ENCODE data around the gene ACSF2. TPM values are rescaled to one million over a fixed set of nuclear protein-coding genes. Genes with fewer than 3 reads are reported as not detected.

ACSF2 gene
- total RNA-seq, 3 donors from 2014 or later (not counting 1 experiment from before 2014, with no cell fraction given) = 24.2 to 40.6 (median 25.8) TPM

DNA sequence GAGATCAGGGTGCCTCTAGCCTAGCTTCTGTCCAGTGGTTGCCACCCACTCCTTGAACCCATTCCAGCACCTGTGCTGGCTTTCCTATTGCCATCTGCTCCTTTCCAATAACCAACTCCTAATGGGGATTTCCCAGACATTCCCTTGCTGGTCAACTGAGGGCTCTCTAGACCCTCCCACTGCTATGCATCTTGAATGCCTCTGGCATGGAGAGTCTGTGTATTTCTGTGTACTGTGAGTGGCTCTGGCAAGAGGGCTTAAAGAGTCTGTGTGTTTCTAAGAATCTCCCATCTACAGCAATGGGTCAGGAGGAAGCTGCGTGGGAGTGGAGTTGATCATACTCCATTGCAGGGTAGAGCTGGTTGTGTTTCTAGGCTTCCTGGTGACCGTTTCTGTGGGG is 95.5 kb downstream of the ACSF2 start:
- 79% methylated on average over 2 of the region's 2 CpGs for WGBS (ENCODE audit: insufficient coverage)
- no peaks in the 10 kb centered on the region for H3K9me3 Mint-ChIP-seq
- no peaks in the 10 kb centered on the region for H3K4me1 ChIP-seq (ENCODE audit: control insufficient read depth, insufficient read depth, low read length)
- H3K36me3 Mint-ChIP-seq = no peaks in the 10 kb centered on the region
- no peak overlapping the region for H3K4me3 Mint-ChIP-seq
- H3K27me3 Mint-ChIP-seq (ENCODE audit: low read depth in 2 of 2) = peaks cover 0 to 3% of the 10 kb centered on the region in 2 donors
- no peak overlapping the region for H3K4me3 ChIP-seq (ENCODE audit: low read length)
- H3K36me3 ChIP-seq (ENCODE audit: control insufficient read depth, insufficient read depth, low read length) = no peaks in the 10 kb centered on the region
- no peaks in the 10 kb centered on the region for H3K9me3 ChIP-seq (ENCODE audit: control insufficient read depth, insufficient read depth, low read length)
- H3K27ac ChIP-seq (ENCODE audit: low read length) = no peak overlapping the region
- H3K27me3 ChIP-seq (ENCODE audit: control insufficient read depth, insufficient read depth, low read length) = no peaks in the 10 kb centered on the region
- intact Hi-C loops (cut with micrococcal nuclease) = no loop called here
- no peaks in the 10 kb centered on the region for H3K4me1 Mint-ChIP-seq
- DNase-seq = no peak
- H3K27ac Mint-ChIP-seq = no peak overlapping the region
- no peak for ATAC-seq
- TF ChIP-seq, protein P1, sequence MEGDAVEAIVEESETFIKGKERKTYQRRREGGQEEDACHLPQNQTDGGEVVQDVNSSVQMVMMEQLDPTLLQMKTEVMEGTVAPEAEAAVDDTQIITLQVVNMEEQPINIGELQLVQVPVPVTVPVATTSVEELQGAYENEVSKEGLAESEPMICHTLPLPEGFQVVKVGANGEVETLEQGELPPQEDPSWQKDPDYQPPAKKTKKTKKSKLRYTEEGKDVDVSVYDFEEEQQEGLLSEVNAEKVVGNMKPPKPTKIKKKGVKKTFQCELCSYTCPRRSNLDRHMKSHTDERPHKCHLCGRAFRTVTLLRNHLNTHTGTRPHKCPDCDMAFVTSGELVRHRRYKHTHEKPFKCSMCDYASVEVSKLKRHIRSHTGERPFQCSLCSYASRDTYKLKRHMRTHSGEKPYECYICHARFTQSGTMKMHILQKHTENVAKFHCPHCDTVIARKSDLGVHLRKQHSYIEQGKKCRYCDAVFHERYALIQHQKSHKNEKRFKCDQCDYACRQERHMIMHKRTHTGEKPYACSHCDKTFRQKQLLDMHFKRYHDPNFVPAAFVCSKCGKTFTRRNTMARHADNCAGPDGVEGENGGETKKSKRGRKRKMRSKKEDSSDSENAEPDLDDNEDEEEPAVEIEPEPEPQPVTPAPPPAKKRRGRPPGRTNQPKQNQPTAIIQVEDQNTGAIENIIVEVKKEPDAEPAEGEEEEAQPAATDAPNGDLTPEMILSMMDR (IDR thresholded peaks at IDR 0.05) = no peak

DNA sequence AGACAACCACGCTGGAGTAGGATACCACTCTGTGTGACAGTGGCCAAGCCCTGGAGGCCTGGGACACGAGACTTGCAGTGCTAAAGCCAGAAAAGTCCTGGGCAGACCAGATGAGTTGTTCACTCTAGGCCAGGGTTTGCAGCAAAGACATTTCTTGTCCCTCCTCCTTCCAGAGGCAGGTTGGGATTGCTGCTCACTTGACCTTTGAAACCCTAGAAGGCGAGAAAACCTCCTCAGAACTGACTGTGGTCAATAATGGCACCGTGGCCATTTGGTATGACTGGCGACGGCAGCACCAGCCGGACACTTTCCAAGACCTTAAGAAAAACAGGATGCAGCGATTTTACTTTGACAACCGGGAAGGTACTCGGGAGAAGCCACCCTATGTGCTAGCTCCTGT is 96.7 kb downstream of the ACSF2 start:
- Mint-ChIP-seq H3K4me1 (no peaks in the 10 kb centered on the region), H3K27ac (no peak overlapping the region), H3K27me3 (ENCODE audit: low read depth in 2 of 2) (no peaks in the 10 kb centered on the region), H3K9me3 (no peaks in the 10 kb centered on the region), H3K36me3 (no peaks in the 10 kb centered on the region), H3K4me3 (no peak overlapping the region)
- no peak overlapping the region for H3K4me3 ChIP-seq (ENCODE audit: low read length)
- H3K27me3 ChIP-seq (ENCODE audit: control insufficient read depth, insufficient read depth, low read length) = no peaks in the 10 kb centered on the region
- H3K9me3 ChIP-seq (ENCODE audit: control insufficient read depth, insufficient read depth, low read length) = no peaks in the 10 kb centered on the region
- H3K27ac ChIP-seq (ENCODE audit: low read length) = no peak overlapping the region
- ATAC-seq = no peak
- DNase-seq = no peak
- TF ChIP-seq, protein P1 (IDR thresholded peaks at IDR 0.05) = no peak
- no peaks in the 10 kb centered on the region for H3K4me1 ChIP-seq (ENCODE audit: control insufficient read depth, insufficient read depth, low read length)
- intact Hi-C loops (cut with micrococcal nuclease) = no loop called here
- 91% methylated on average over 10 of the region's 10 CpGs for WGBS (ENCODE audit: insufficient coverage)
- no peaks in the 10 kb centered on the region for H3K36me3 ChIP-seq (ENCODE audit: control insufficient read depth, insufficient read depth, low read length)

DNA sequence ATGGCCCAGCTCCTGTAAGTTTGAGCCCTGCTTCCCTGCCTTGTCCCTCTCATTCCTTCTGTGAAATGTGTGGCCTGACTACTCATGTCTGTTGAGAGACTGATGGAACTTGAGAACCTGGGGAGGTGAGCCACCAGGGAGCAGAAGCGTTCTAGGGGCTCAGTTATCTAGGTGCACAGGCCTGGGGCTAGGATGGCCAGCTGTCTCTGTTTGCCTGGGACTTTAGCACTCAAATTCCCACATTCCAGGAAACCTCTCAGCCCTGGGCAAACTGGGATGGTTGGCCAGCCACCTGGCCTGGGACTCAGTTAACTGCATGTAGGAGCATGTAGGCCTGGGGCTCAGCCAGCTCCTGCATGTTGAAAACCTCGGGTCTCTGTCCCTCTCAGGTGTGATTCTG is 97.2 kb downstream of the ACSF2 start:
- Histone ChIP-seq H3K27ac (ENCODE audit: low read length) (no peak overlapping the region), H3K27me3 (ENCODE audit: control insufficient read depth, insufficient read depth, low read length) (no peaks in the 10 kb centered on the region), H3K4me3 (ENCODE audit: low read length) (no peak overlapping the region), H3K9me3 (ENCODE audit: control insufficient read depth, insufficient read depth, low read length) (no peaks in the 10 kb centered on the region), H3K36me3 (ENCODE audit: control insufficient read depth, insufficient read depth, low read length) (no peaks in the 10 kb centered on the region), H3K4me1 (ENCODE audit: control insufficient read depth, insufficient read depth, low read length) (no peaks in the 10 kb centered on the region)
- H3K27me3 Mint-ChIP-seq (ENCODE audit: low read depth in 2 of 2) = no peaks in the 10 kb centered on the region
- no peak for DNase-seq
- WGBS (ENCODE audit: insufficient coverage) = 80% methylated on average over 2 of the region's 2 CpGs
- H3K27ac Mint-ChIP-seq = no peak overlapping the region
- no peaks in the 10 kb centered on the region for H3K9me3 Mint-ChIP-seq
- intact Hi-C loops (cut with micrococcal nuclease) = no loop called here
- TF ChIP-seq, protein P1 (IDR thresholded peaks at IDR 0.05) = no peak
- no peaks in the 10 kb centered on the region for H3K4me1 Mint-ChIP-seq
- H3K36me3 Mint-ChIP-seq = no peaks in the 10 kb centered on the region
- ATAC-seq = no peak
- H3K4me3 Mint-ChIP-seq = no peak overlapping the region

Other genes starting within 250 kb of the ACSF2 start
- gene COL1A1, start 224.6 kb upstream of the ACSF2 start, total RNA-seq = 1 to 10 TPM; 2.3 to 7.5 (median 2.6) TPM
- not detected for gene TMEM92, start 151.8 kb upstream of the ACSF2 start, total RNA-seq
- 10 to 100 TPM; 16.3 to 25.4 (median 18.6) TPM for gene XYLT2, start 80.1 kb upstream of the ACSF2 start, total RNA-seq
- 10 to 100 TPM; 16.4 to 36.6 (median 31.3) TPM for gene MRPL27, start 53.0 kb upstream of the ACSF2 start, total RNA-seq
- gene EME1, start 53.0 kb upstream of the ACSF2 start, total RNA-seq = 1 to 10 TPM; 2.4 to 3.2 (median 2.9) TPM
- 10 to 100 TPM; 55.6 to 62.7 (median 56.0) TPM for gene LRRC59, start 28.7 kb upstream of the ACSF2 start, total RNA-seq
- gene CHAD, start 42.7 kb downstream of the ACSF2 start, total RNA-seq = under 1 TPM in 1 of 3 donors, not detected in 2; 0.60 TPM
- gene RSAD1, start 52.6 kb downstream of the ACSF2 start, total RNA-seq = 10 to 100 TPM; 49.0 to 71.3 (median 56.5) TPM
- gene MYCBPAP, start 82.2 kb downstream of the ACSF2 start, total RNA-seq = 1 to 10 TPM in 1 of 3 donors, under 1 TPM in 2; 0.26 to 4.9 (median 0.70) TPM
- gene EPN3, start 106.5 kb downstream of the ACSF2 start, total RNA-seq = not detected
- 10 to 100 TPM; 30.7 to 45.5 (median 32.5) TPM for gene SPATA20, start 121.0 kb downstream of the ACSF2 start, total RNA-seq
- gene CACNA1G, start 134.5 kb downstream of the ACSF2 start, total RNA-seq = not detected
- gene ABCC3, start 208.7 kb downstream of the ACSF2 start, total RNA-seq = 10 to 100 TPM in 1 of 3 donors, 1 to 10 TPM in 2; 1.6 to 13.2 (median 5.9) TPM

All from natural killer cell (primary cell).